Neural cell (in vitro differentiated cells): ENCODE data around the gene NDUFB3. TPM values are rescaled to one million over a fixed set of nuclear protein-coding genes. Genes with fewer than 3 reads are reported as not detected.

ENCODE experiments used
- H2AFZ ChIP-seq: fragments of 200-600, 300-800 bp; sonication (generic), shearing (Covaris generic); 2 replicates; pipeline ENCODE4 v1.6.0; 2014; ENCODE audit warnings: low read depth, mild to moderate bottlenecking, antibody characterized with exemption, low read length, moderate library complexity
- H3F3A ChIP-seq: fragments of 200-600 bp; shearing (Covaris generic); 2 replicates; pipeline ENCODE4 v1.6.1; 2016; ENCODE audit warnings: mild to moderate bottlenecking, moderate library complexity, mixed read lengths, antibody characterized with exemption, low read length; ENCODE audit not compliant: insufficient read depth, poor library complexity, severe bottlenecking
- H3K27ac ChIP-seq: fragments of 200-600, 300-800 bp; sonication (generic), shearing (Covaris generic); 2 replicates; pipeline ENCODE4 v1.5.1; 2014; ENCODE audit warnings: mild to moderate bottlenecking, low read length, moderate library complexity
- H3K27me3 ChIP-seq: fragments of 300-800, 200-600 bp; sonication (generic), shearing (Covaris generic); 2 replicates; pipeline ENCODE4 v1.6.0; 2014; ENCODE audit warnings: mild to moderate bottlenecking, low read depth, low read length, moderate library complexity; ENCODE audit not compliant: insufficient read depth
- H3K36me3 ChIP-seq: fragments of 300-800, 200-600 bp; sonication (generic), shearing (Covaris generic); 2 replicates; pipeline ENCODE4 v1.5.1; 2014; ENCODE audit warnings: mild to moderate bottlenecking, antibody characterized with exemption, low read length, moderate library complexity; ENCODE audit not compliant: insufficient read depth
- H3K4me2 ChIP-seq: fragments of 300-800, 200-600 bp; sonication (generic), shearing (Covaris generic); 2 replicates; pipeline ENCODE4 v1.6.0; 2014; ENCODE audit warnings: mild to moderate bottlenecking, low read length
- H3K4me3 ChIP-seq: fragments of 300-800, 200-600 bp; sonication (generic), shearing (Covaris generic); 2 replicates; pipeline ENCODE4 v1.5.1; 2014; ENCODE audit warnings: mild to moderate bottlenecking, low read length, moderate library complexity
- H3K79me2 ChIP-seq: fragments of 200-600 bp; shearing (Covaris generic); replicated peaks from 2 replicates; pipeline ENCODE4 v1.6.0; 2014; ENCODE audit warnings: mild to moderate bottlenecking, low read length, moderate library complexity; ENCODE audit not compliant: insufficient read depth
- H3K9ac ChIP-seq: fragments of 300-800, 200-600 bp; sonication (generic), shearing (Covaris generic); 2 replicates; pipeline ENCODE4 v1.6.1; 2016; ENCODE audit warnings: mild to moderate bottlenecking, low read length, mixed read lengths
- H3K9me2 ChIP-seq: fragments of 200-600 bp; shearing (Covaris generic); 2 replicates; pipeline ENCODE4 v1.6.1; 2016; ENCODE audit warnings: mild to moderate bottlenecking, low read length, mixed read lengths; ENCODE audit not compliant: insufficient read depth
- H3K9me3 ChIP-seq: fragments of 200-600, 300-800 bp; sonication (generic), shearing (Covaris generic); 2 replicates; pipeline ENCODE4 v1.6.1; 2016; ENCODE audit warnings: mild to moderate bottlenecking, mixed run types, low read length, moderate library complexity, mixed read lengths
- H4K20me1 ChIP-seq: fragments of 200-600 bp; shearing (Covaris generic); 2 replicates; pipeline ENCODE4 v1.6.1; 2016; ENCODE audit warnings: mild to moderate bottlenecking, mixed run types; ENCODE audit not compliant: insufficient read depth
- CTCF ChIP-seq: fragments of 450-650 bp; IDR thresholded peaks from 2 replicates; pipeline ENCODE4 v1.5.1; 2014; ENCODE audit warnings: antibody characterized with exemption, mild to moderate bottlenecking, moderate library complexity; ENCODE audit not compliant: poor library complexity, severe bottlenecking
- EP300 ChIP-seq: fragments of 450-650 bp; conservative IDR thresholded peaks from 2 replicates; pipeline ENCODE4 v1.6.1; 2014; ENCODE audit warnings: antibody characterized with exemption, mild to moderate bottlenecking, moderate library complexity; ENCODE audit not compliant: poor library complexity, severe bottlenecking
- EZH2 ChIP-seq: fragments of 200-600, 300-800 bp; shearing (Covaris generic), sonication (generic); IDR thresholded peaks from 2 replicates; pipeline ENCODE4 v1.6.1; 2014; ENCODE audit warnings: antibody characterized with exemption, low read length, borderline replicate concordance, mild to moderate bottlenecking; ENCODE audit not compliant: insufficient read depth, poor library complexity, severe bottlenecking
- MXI1 ChIP-seq: fragments of 450-650 bp; conservative IDR thresholded peaks from 2 replicates; pipeline ENCODE4 v1.6.1; 2014; ENCODE audit warnings: antibody characterized with exemption, mild to moderate bottlenecking; ENCODE audit not compliant: poor library complexity, severe bottlenecking
- POLR2AphosphoS5 ChIP-seq: IDR thresholded peaks from 2 replicates; pipeline ENCODE4 v1.6.1; 2012
- RAD21 ChIP-seq: fragments of 450-650 bp; conservative IDR thresholded peaks from 2 replicates; pipeline ENCODE4 v1.6.1; 2014; ENCODE audit warnings: antibody characterized with exemption, mild to moderate bottlenecking, moderate library complexity
- REST ChIP-seq: IDR thresholded peaks from 2 replicates; pipeline ENCODE4 v1.6.1; 2012; ENCODE audit warnings: borderline replicate concordance
- SMC3 ChIP-seq: fragments of 450-650 bp; conservative IDR thresholded peaks from 2 replicates; pipeline ENCODE4 v1.6.1; 2014; ENCODE audit warnings: antibody characterized with exemption, mild to moderate bottlenecking, moderate library complexity; ENCODE audit not compliant: poor library complexity
- TAF1 ChIP-seq: IDR thresholded peaks from 2 replicates; pipeline ENCODE4 v1.6.1; 2012; ENCODE audit warnings: low read depth
- polyA plus RNA-seq: library from polyadenylated mRNA; depleted of rRNA; stranded (reverse); fragments of >200 nt; gene quantifications from 2 replicates; pipeline ENCODE4 v1.2.3, GENCODE V29; 2014

The NDUFB3 gene
- polyA plus RNA-seq, 1 donor from 2014 or later: 154 TPM

GRCh38 chr2:201128033-201128432, 56.2 kb downstream of the NDUFB3 start:
- no peaks in the 10 kb centered on the region for H3K36me3 ChIP-seq
- no peaks in the 10 kb centered on the region for H4K20me1 ChIP-seq
- no peak overlapping the region for H3K27ac ChIP-seq
- H3K9ac ChIP-seq: no peak overlapping the region
- H3K4me2 ChIP-seq: no peak overlapping the region
- H3K4me3 ChIP-seq: no peak overlapping the region
- H3K9me2 ChIP-seq: no peaks in the 10 kb centered on the region
- TF ChIP-seq RAD21 (no peak), REST (no peak), EP300 (no peak), POLR2AphosphoS5 (no peak), SMC3 (no peak), TAF1 (no peak), MXI1 (no peak), CTCF (no peak), EZH2 (no peak)
- H3K9me3 ChIP-seq: no peaks in the 10 kb centered on the region
- no peaks in the 10 kb centered on the region for H3K27me3 ChIP-seq
- H2AFZ ChIP-seq: no peak overlapping the region
- no peaks in the 10 kb centered on the region for H3F3A ChIP-seq
- H3K79me2 ChIP-seq: no peaks in the 10 kb centered on the region

GRCh38 chr2:201128933-201129505, 57.2 kb downstream of the NDUFB3 start:
- H4K20me1 ChIP-seq: no peaks in the 10 kb centered on the region
- H3K4me2 ChIP-seq: no peak overlapping the region
- no peak overlapping the region for H2AFZ ChIP-seq
- TF ChIP-seq EZH2 (no peak), RAD21 (no peak), SMC3 (no peak), REST (no peak), MXI1 (no peak), TAF1 (no peak)
- H3K9me2 ChIP-seq: no peaks in the 10 kb centered on the region
- H3K4me3 ChIP-seq: no peak overlapping the region
- H3F3A ChIP-seq: no peaks in the 10 kb centered on the region
- no peaks in the 10 kb centered on the region for H3K9me3 ChIP-seq
- no peaks in the 10 kb centered on the region for H3K79me2 ChIP-seq
- H3K36me3 ChIP-seq: no peaks in the 10 kb centered on the region
- H3K9ac ChIP-seq: no peak overlapping the region
- H3K27me3 ChIP-seq: no peaks in the 10 kb centered on the region
- H3K27ac ChIP-seq: no peak overlapping the region
